A673 (cell line): ENCODE data around the gene MEGF8.

Source experiments
- EZH2 ChIP-seq: fragments of 200-600 bp; sonication (generic); IDR thresholded peaks from 2 replicates; pipeline ENCODE4 v1.6.1; 2017; ENCODE audit warnings: borderline replicate concordance, low read depth, mild to moderate bottlenecking, mixed read lengths, antibody characterized with exemption, low read length; ENCODE audit not compliant: poor library complexity, severe bottlenecking
- TF ChIP-seq, protein P1 (sequence below): fragments of 300-800, 200-600 bp; sonication (generic); conservative IDR thresholded peaks from 2 replicates; pipeline ENCODE4 v1.5.1; 2017; ENCODE audit warnings: low read depth, mild to moderate bottlenecking, antibody characterized with exemption, low read length, moderate library complexity, mixed read lengths

DNA sequence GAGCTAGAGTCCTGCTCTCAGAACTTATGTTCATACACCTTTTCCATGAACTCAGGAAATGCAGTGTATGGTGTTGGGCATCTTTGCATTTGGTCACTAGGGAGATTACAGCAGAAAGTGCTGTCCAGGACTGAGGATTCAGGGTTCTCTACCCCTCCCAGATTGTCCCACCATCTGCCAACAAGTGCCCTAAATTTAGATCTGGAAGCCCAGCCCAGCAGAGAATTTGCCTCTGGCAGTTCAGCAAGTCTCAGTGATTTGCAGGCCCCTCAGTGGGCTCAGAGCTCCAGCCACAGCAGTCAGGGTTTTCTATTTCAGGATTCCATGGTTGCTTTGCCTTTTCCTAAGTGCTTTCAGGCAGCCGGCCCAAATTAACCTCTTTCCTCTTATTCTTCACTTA lies 41.2 kb downstream of the MEGF8 start:
- TF ChIP-seq, protein P1, sequence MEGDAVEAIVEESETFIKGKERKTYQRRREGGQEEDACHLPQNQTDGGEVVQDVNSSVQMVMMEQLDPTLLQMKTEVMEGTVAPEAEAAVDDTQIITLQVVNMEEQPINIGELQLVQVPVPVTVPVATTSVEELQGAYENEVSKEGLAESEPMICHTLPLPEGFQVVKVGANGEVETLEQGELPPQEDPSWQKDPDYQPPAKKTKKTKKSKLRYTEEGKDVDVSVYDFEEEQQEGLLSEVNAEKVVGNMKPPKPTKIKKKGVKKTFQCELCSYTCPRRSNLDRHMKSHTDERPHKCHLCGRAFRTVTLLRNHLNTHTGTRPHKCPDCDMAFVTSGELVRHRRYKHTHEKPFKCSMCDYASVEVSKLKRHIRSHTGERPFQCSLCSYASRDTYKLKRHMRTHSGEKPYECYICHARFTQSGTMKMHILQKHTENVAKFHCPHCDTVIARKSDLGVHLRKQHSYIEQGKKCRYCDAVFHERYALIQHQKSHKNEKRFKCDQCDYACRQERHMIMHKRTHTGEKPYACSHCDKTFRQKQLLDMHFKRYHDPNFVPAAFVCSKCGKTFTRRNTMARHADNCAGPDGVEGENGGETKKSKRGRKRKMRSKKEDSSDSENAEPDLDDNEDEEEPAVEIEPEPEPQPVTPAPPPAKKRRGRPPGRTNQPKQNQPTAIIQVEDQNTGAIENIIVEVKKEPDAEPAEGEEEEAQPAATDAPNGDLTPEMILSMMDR, result no peak
- TF ChIP-seq EZH2, result no peak
